ENCODE measurements around the gene TJP3.
"Not testable (repeated sequence)": the region's sequence is repeated elsewhere in the genome, so short reads cannot be mapped to it uniquely, and the experiment has no call there.

The TJP3 gene

GRCh38 chr19:3746371-3747056, 38.3 kb downstream of the TJP3 start:
- no peak for DNase-seq

GRCh38 chr19:3748965-3749364, 40.8 kb downstream of the TJP3 start:
- DNase-seq: no peak

DNA sequence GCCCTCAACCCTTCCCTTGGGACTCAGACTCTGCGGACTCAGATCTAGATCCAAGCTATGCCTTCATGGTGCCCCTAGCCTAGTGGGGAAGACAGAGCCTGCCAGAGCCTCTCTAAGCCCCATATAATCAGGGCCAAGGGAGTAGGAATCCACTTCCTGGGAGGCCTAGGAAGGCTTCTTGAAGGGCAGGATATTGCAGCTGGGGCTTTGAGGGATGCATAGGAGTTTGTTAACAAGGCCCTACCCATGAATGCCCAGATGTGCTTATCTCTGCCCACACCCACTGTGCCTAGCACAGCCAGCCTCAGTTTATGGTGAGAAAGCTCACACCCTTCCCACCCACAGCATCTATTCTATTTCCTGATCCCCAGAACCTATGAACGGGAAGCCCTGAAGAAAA, 42.0 kb downstream of the TJP3 start:
- DNase-seq: no peak

GRCh38 chr19:3751236-3751635, 43.1 kb downstream of the TJP3 start:
- no peak for DNase-seq

DNA sequence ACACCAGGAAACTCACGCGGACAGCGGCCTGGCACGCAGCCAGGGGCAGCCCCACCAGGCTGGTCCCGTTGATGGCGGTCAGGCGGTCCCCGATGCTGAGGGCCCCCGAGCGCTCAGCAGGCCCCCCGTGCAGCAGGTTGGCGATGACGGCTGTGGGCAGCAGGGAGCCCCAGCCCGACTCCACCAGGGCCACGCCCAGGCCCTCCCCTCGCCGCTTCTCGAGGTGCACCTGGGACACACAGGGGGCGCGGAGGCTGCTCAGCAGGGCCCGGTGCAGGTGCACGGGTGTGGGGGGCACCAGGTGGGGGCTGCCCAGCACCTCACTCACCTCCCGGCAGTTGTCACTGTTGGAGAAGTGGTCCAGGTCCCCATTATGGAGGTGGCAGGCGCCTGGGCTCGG, 44.3 kb downstream of the TJP3 start:
- no peak for DNase-seq

- DNase-seq: no peak
These were observed 45.6 kb downstream of the TJP3 start for GRCh38 chr19:3753631-3754410.

DNA sequence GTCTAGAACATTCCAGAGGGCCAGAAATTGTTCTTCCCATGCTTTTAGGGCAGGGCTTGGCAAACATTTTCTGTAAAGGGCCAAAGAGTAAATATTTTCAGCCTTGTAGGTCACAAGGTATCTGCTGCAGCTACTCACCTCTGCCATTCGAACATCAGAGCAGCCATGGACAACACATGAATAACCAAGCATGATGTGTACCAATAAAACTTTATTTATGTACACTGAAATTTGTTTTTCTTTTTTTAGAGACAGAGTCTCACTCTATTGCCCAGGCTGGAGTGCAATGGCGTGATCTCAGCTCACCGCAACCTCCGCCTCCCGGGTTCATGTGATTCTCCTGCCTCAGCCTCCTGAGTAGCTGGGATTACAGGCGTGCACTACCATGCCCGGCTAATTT, 49.5 kb downstream of the TJP3 start:
- DNase-seq: not testable (repeated sequence)

GRCh38 chr19:3758297-3758696, 50.1 kb downstream of the TJP3 start:
- DNase-seq: not testable (repeated sequence)

DNA sequence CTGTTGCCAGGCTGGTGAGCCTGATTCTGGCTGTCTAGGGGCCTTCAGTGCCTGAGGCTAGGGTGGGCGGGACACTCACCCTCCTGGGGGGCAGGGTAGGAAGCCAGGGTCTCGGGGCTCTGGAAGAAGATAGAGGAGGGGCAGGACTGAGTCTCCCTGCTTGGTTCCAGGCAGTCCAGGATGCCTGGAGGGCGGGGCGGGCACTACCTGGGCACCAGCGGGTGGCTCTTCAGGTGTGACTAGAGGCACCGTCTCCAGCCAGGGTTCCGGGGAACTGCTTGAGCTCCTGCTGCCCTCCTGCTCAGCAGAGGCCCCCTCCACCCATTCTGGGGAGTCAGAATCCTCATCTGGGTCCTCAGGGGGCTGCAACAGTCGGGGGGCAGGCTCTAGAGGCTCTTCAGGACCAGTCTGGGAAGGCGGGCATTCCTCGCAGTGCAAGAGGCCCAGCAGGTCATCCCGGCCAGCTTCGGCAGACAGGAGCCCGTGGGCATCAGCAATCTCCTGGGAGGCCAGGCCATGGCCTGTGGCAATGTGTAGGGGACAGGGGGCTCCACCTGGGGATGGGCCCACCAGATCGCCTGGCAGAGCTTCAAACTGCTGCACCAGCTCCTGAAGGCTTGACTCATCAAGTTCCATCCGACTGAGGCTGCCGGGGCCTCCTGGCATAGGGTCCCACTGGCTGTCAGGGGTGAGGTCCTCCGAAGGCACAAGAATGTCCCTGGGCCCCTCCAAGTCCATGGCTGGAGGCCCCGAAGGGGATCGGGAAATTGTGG, 51.5 kb downstream of the TJP3 start:
- no peak for DNase-seq

DNA sequence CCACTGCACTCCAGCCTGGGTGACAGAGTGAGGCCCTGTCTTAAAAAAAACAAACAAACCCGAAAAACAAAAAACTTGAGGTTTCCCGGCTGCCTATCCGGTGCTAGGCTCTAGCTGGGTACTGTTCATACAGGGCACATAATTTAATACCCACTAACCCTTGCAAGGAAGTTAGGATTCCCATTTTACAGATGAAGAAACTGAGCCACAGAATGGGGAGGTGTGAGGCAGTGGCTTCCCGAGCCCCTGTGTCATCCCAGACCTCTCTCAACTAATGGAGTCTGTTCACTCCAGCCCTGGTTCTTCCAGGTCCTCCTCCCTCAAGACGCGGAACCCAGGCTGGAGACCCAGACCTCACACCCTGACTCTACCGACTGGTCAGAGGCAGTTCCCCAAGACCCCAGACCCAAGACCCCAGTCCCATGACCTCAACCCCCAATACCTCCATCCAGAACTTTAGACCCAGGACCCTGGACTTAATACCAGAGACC, 52.7 kb downstream of the TJP3 start:
- no peak for DNase-seq

DNA sequence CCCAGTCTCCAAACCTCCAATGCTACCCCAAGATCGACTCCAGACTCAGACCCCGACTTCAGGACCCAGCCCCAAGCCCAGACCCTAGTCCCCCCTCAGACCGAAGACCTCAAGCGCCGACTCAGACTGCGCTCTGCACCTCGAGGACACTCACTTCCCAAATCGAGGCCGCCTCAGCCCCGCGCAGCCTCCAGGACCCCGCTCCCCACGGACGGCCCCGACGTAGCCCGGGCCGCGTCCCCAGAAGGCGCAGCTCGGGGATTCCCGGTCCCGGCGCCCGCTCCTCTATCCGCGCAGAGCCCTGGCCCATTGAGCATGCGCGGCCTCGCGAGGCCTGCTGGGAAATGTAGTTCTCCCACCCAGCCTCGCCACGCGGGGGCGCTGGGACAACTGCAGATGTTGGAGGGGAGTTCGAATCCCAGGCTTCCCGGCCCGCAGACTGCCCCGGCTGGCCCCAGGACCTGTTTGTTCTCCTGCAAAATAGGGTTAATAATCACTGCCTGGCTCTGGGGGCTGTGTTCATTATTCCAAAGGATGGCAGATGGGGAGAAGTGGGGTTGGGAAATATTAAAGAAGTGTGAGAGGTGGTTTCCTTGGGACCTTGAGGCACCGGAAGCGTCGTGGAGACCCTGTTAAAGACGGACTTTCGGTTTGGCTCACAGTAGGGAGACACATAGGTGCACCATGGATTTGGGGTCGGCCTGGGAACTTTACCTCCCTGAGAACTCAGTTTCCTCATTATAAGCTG, 53.4 kb downstream of the TJP3 start, which contains the start of gene APBA3:
Gene APBA3 (minus strand): TSS at position 311 of the 748 bp plus-strand sequence. CDS start 1,428 bp downstream, outside the sequence.
- peak; percentile 27 to 82 for DNase-seq

GRCh38 chr19:3762130-3762473, 53.9 kb downstream of the TJP3 start:
- DNase-seq: no peak

- peak; percentile 96 to 97 for DNase-seq
These were observed 54.6 kb downstream of the TJP3 start, which contains the start of gene MRPL54 for GRCh38 chr19:3762501-3763459. MRPL54 (plus strand) TSS chr19:3762682; CDS start chr19:3762701, 19 bp downstream.

DNA sequence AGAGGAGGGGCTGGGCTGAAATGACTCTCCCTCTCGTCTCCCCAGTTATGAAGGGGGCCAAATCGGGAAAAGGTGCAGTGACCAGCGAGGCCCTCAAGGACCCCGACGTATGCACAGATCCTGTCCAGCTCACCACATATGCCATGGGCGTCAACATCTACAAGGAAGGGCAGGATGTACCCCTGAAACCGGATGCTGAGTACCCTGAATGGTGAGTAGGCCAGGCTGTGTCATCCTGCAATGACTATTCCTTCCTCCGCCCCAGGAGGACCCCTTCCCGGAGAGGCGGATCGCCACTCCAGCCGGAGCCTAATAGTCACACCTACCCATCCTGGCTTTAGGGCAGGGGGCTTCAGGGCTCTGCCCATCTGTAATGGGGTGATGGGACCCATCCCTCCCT, 56.9 kb downstream of the TJP3 start:
- no peak for DNase-seq

DNA sequence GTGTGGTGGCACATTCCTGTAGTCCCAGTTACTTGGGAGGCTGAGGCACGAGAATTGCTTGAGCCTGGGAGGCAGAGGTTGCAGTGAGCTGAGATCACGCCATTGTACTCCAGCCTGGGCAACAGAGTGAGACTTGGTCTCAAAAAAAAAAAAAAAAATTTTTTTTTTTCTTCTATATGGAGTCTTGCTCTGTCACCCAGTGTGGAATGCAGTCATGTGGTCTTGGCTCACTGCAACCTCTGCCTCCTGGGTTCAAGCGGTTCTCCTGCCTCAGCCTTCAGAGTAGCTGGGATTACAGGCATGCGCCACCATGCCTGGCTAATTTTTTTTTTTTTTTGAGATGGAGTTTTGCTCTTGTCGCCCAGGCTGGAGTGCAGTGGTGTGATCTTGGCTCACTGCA, 57.6 kb downstream of the TJP3 start:
- not testable (repeated sequence) for DNase-seq

DNA sequence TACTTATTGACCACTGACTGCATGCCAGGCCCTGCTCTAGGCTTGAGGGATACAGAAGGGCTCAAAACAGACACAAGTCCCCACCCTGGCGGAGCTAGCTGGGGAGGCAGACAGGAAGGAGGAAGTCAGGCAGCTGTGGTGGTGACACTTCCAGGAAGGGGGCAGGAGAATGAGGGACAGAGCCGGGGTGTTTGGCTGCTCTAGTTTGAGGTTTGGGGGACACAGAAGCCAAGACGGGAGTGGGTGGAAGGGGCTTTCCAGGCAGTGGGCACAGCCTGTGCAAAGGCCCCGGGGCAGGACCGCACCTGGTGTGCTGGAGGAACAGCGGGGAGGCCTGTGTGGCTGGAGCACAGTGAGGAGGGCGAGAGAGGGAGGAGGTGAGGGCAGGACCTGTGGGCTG, 58.3 kb downstream of the TJP3 start:
- no peak for DNase-seq

DNA sequence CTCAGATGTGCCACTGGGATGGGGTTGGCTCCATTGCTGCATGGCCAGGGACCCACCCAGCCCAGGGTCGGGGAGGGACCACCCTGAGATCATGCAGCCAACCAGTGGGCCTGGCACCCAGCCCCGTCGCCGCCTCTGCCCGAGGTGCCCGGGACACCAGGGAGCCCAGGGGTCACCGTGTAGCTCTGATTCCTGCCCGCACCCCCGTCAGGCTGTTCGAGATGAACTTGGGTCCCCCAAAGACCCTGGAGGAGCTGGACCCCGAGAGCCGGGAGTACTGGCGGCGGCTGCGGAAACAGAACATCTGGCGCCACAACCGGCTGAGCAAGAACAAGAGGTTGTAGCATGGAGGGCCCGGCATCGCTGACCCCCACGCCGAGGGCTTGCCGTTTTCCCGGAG, 58.9 kb downstream of the TJP3 start:
- no peak for DNase-seq

DNA sequence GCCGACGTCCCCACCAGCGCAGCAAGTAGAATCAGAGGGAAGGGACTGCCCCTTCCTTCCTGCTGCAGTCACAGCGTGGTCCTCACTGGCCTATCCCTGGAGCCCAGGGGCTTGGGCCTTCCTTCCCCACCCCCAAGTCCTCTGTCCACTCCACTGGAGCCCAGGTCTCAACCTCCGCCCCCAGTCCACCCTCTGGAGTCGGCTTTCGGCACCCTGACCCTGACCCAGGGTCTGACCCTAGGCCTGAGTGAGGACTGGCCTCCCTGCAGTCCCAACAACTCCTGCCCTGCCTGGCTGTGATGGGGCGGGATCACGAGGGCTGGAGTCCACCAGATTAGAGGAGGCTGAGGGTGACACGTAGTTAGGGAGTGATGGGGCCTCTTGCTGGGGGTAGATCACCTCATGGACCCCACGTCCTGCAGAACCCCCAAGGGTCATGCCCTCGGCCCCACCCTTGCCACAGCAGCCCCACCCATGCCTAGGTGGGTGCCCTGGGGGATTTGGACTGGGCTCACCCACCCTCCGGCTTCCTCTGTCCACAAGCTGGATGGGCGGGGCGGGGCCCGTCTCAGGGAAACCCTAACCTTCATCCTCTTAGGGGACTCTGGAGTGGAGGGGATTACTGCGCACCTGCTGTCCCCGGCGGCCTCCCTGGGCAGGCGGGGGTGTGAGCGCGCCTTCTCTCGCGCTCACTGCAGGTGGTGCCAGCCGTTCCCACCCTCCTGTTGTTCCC, 60.0 kb downstream of the TJP3 start:
- DNase-seq: no peak

DNA sequence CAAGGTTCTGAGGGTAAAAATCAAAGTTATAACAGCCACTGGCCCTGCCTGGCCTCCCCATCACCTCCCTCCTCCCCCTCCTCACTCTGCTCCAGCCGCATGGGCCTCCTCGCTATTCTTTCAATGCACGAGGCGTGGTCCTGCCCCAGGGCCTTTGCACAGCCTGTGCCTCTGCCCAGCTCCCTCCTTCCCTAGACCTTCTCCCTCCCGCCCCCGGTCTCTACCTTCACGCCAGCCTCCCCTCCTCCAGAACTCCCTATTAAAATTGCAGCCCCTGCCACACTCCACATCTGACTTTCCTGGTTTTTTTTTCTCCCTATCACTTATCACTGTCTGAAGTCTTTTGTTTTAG, 60.5 kb downstream of the TJP3 start:
- DNase-seq: no peak

- DNase-seq: no peak
These were observed 61.3 kb downstream of the TJP3 start for GRCh38 chr19:3769494-3769893.

All from NCI-H526 (cell line).